ENCODE measurements around the gene ABHD11.
"Not testable (repeated sequence)": the region's sequence is repeated elsewhere in the genome, so short reads cannot be mapped to it uniquely, and the experiment has no call there.

Gene ABHD11

GRCh38 chr7:73718905-73719805, 19.4 kb downstream of the ABHD11 start, which contains the start of gene STX1A:
Gene STX1A, minus strand, starts transcription at chr7:73719669. Its CDS starts 38 bp downstream, at chr7:73719631.
- peak; percentile 53 for DNase-seq (ENCODE audit: low read depth)

- DNase-seq (ENCODE audit: low read depth) = no peak
Measured at GRCh38 chr7:73718438-73718881, 20.1 kb downstream of the ABHD11 start.

GRCh38 chr7:73717991-73718405, 20.6 kb downstream of the ABHD11 start:
- peak; percentile 39 for DNase-seq (ENCODE audit: low read depth)

GRCh38 chr7:73717025-73717807, 21.4 kb downstream of the ABHD11 start:
- DNase-seq (ENCODE audit: low read depth) = no peak

- DNase-seq (ENCODE audit: low read depth) = no peak
Measured at GRCh38 chr7:73716318-73716890, 22.2 kb downstream of the ABHD11 start.

- no peak for DNase-seq (ENCODE audit: low read depth)
Measured at GRCh38 chr7:73715648-73716317, 22.8 kb downstream of the ABHD11 start.

GRCh38 chr7:73713319-73713718, 25.3 kb downstream of the ABHD11 start:
- DNase-seq (ENCODE audit: low read depth) = not testable (repeated sequence)

GRCh38 chr7:73712773-73713172, 25.8 kb downstream of the ABHD11 start:
- no peak for DNase-seq (ENCODE audit: low read depth)

- no peak for DNase-seq (ENCODE audit: low read depth)
Measured at GRCh38 chr7:73708961-73709549, 29.5 kb downstream of the ABHD11 start.

- DNase-seq (ENCODE audit: low read depth) = no peak
Measured at GRCh38 chr7:73707045-73707631, 31.5 kb downstream of the ABHD11 start.

- DNase-seq (ENCODE audit: low read depth) = no peak
Measured at GRCh38 chr7:73706126-73707044, 32.2 kb downstream of the ABHD11 start.

GRCh38 chr7:73705551-73705920, 33.1 kb downstream of the ABHD11 start:
- no peak for DNase-seq (ENCODE audit: low read depth)

GRCh38 chr7:73704640-73705550, 33.7 kb downstream of the ABHD11 start:
- DNase-seq (ENCODE audit: low read depth) = no peak

- no peak for DNase-seq (ENCODE audit: low read depth)
Measured at GRCh38 chr7:73703757-73704639, 34.6 kb downstream of the ABHD11 start.

- no peak for DNase-seq (ENCODE audit: low read depth)
Measured at GRCh38 chr7:73703225-73703624, 35.4 kb downstream of the ABHD11 start.

- DNase-seq (ENCODE audit: low read depth) = no peak
Measured at GRCh38 chr7:73702665-73703064, 35.9 kb downstream of the ABHD11 start.

GRCh38 chr7:73702226-73702625, 36.4 kb downstream of the ABHD11 start:
- DNase-seq (ENCODE audit: low read depth) = no peak

Data from stimulated activated CD8-positive, alpha-beta memory T cell treated with anti-CD3 and anti-CD28 coated beads, Interleukin-15, amount 100 ng/mL, for 24 hours (primary cell).